HG03342 (cell line): ENCODE measurements around the gene UBL4A.
A peak's percentile ranks its signal among the peaks of the same experiment; 100 is the strongest.

Source experiments
- ATAC-seq: cut with Tn5 transposase; IDR thresholded peaks from one replicate; pipeline ENCODE4 v1.9.1; 2021; ENCODE audit warnings: mild to moderate bottlenecking, moderate library complexity; ENCODE audit not compliant: unreplicated experiment

Gene UBL4A

GRCh38 chrX:154484255-154485149 lies 1.9 kb downstream of the UBL4A start:
- ATAC-seq = no peak

- ATAC-seq = no peak
These were observed 3.1 kb downstream of the UBL4A start for GRCh38 chrX:154483325-154483724.

- no peak for ATAC-seq
These were observed 3.6 kb downstream of the UBL4A start for GRCh38 chrX:154482786-154483185.

GRCh38 chrX:154481911-154482601 lies 4.4 kb downstream of the UBL4A start:
- no peak for ATAC-seq

GRCh38 chrX:154481195-154481594 lies 5.2 kb downstream of the UBL4A start:
- no peak for ATAC-seq

- ATAC-seq = peak; percentile 83
These were observed 7.4 kb downstream of the UBL4A start, which contains the start of gene LAGE3 for GRCh38 chrX:154478728-154479622. LAGE3 (minus strand) TSS chrX:154479281; CDS start chrX:154478915, 366 bp downstream.

- no peak for ATAC-seq
These were observed 8.4 kb downstream of the UBL4A start for GRCh38 chrX:154477891-154478477.

GRCh38 chrX:154476821-154477220 lies 9.6 kb downstream of the UBL4A start:
- no peak for ATAC-seq

GRCh38 chrX:154473683-154474082 lies 12.7 kb downstream of the UBL4A start:
- no peak for ATAC-seq

GRCh38 chrX:154472685-154473632 lies 13.5 kb downstream of the UBL4A start:
- ATAC-seq = no peak

GRCh38 chrX:154471839-154472684 lies 14.4 kb downstream of the UBL4A start:
- no peak for ATAC-seq

- ATAC-seq = no peak
These were observed 15.4 kb downstream of the UBL4A start for GRCh38 chrX:154470914-154471568.

GRCh38 chrX:154470434-154470833 lies 16.0 kb downstream of the UBL4A start:
- ATAC-seq = no peak

GRCh38 chrX:154469880-154470279 lies 16.5 kb downstream of the UBL4A start:
- no peak for ATAC-seq

- no peak for ATAC-seq
These were observed 17.3 kb downstream of the UBL4A start for GRCh38 chrX:154469114-154469513.

- no peak for ATAC-seq
These were observed 18.2 kb downstream of the UBL4A start for GRCh38 chrX:154468217-154468616.

GRCh38 chrX:154467556-154467955 lies 18.9 kb downstream of the UBL4A start:
- no peak for ATAC-seq

GRCh38 chrX:154466907-154467306 lies 19.5 kb downstream of the UBL4A start:
- ATAC-seq = no peak
